Adrenal gland (tissue), 12 donors: ENCODE results near the gene MRPL24. TPM values are rescaled to one million over a fixed set of nuclear protein-coding genes. Genes with fewer than 3 reads are reported as not detected.

Experiments
- DNase-seq, 7 donors: peaks; one replicate each; pipeline ENCODE4 v3.0.0-alpha.2; 2019 to 2020
- H3K27ac ChIP-seq, 5 donors: fragments of 200-600 bp; sonication (generic) in 4 of 5; 1 replicate in 3 of 5; 2 replicates in 2 of 5; pipeline versions ENCODE4 v1.5.1 to v1.8.0; 2016 to 2020; ENCODE audit warnings: mild to moderate bottlenecking in 1 of 5
- H3K27me3 ChIP-seq: fragments of 200-600 bp; 2 replicates; pipeline ENCODE4 v1.8.0; 2021
- H3K36me3 ChIP-seq, 2 donors: fragments of 200-600 bp; replicated peaks in 1 of 2; 1 replicate in 1 of 2; 2 replicates in 1 of 2; pipeline versions ENCODE4 v1.5.1 to v1.8.0; 2018 to 2022
- H3K4me1 ChIP-seq, 2 donors: fragments of 200-600 bp; replicated peaks in 1 of 2; 1 replicate in 1 of 2; 2 replicates in 1 of 2; pipeline versions ENCODE4 v1.5.1 to v1.8.0; 2018 to 2021
- H3K4me3 ChIP-seq, 4 donors: fragments of 200-600 bp; sonication (generic) in 3 of 4; one replicate each; pipeline ENCODE4 v1.5.1; 2016 to 2018
- H3K9me3 ChIP-seq, 3 donors: fragments of 200-600 bp; sonication (generic) in 1 of 3; replicated peaks in 1 of 3; 1 replicate in 2 of 3; 2 replicates in 1 of 3; pipeline versions ENCODE4 v1.5.1 to v1.8.0; 2016 to 2021
- POLR2A ChIP-seq, 2 donors: fragments of 450-650 bp; IDR thresholded peaks; one replicate each; pipeline ENCODE4 v1.6.1; 2017; ENCODE audit warnings: antibody characterized with exemption in 2 of 2, mild to moderate bottlenecking in 2 of 2, moderate library complexity in 1 of 2
- WGBS, 4 donors: extraction: QIAGEN DNeasy Blood & Tissue Kit in 2 of 4; methylation state at CpG; one replicate each; pipeline versions ENCODE4 v1.1.5 to v1.1.7; 2013 to 2017; 5-methylcytosine and 5-hydroxymethylcytosine counted together
- intact Hi-C, 2 donors: fragments of 100-400 bp; cut with DNase I; formaldehyde crosslinking; loops; one replicate each; pipeline versions ENCODE4 v1.14.1 to v1.15.0; 2022 to 2023
- polyA plus RNA-seq, 3 donors: library from polyadenylated mRNA; stranded (reverse); fragments of 200-250 nt in 2 of 3; fragments of 350-450 nt in 1 of 3; fragmentation: Illumina TruSeq in 1 of 3; extraction: RNeasy Lipid Tissue Mini Kit (QIAGEN cat#74804) in 1 of 3; gene quantifications; one replicate each; pipeline ENCODE4 v1.2.3, GENCODE V29; 2013 to 2014
- total RNA-seq, 9 donors: library from RNA; depleted of rRNA in 4 of 9; stranded (reverse); fragments of >200 nt in 4 of 9; fragments of 120-200 nt in 1 of 9; fragmentation: NEBNext Ultra II Directional in 1 of 9; extraction: Animal tissue kit (Norgen Biotek cat#: 25700) in 1 of 9; gene quantifications; one replicate each; pipeline versions ENCODE4 v1.1.0 to v1.2.4, GENCODE V29; 2013 to 2023
- TF ChIP-seq, protein P1 (sequence below), 6 experiments: fragments of 450-650 bp in 4 of 6; fragments of 200-600 bp in 2 of 6; sonication (generic) in 1 of 6; IDR thresholded peaks; 1 replicate in 5 of 6; 2 replicates in 1 of 6; pipeline versions ENCODE4 v1.5.1 to v1.8.0; 2016 to 2021; ENCODE audit warnings: antibody characterized with exemption in 6 of 6, mild to moderate bottlenecking in 2 of 6, moderate library complexity in 1 of 6
- donor health status: healthy with polysubstance abuse.
- donor health status: Bipolar disorder and iron deficiency.
- donor health status: DM: yes; HTN: yes; CAD: no.
- donor health status: DM: no; HTN: no; CAD: no.
- donor health status: DM: no; HTN: no; CAD: no.
- donor health status: DM: yes; HTN: yes; CAD: no.

Gene MRPL24
- total and polyA plus RNA-seq, 12 donors: 46.7 to 294 (median 113) TPM

DNA sequence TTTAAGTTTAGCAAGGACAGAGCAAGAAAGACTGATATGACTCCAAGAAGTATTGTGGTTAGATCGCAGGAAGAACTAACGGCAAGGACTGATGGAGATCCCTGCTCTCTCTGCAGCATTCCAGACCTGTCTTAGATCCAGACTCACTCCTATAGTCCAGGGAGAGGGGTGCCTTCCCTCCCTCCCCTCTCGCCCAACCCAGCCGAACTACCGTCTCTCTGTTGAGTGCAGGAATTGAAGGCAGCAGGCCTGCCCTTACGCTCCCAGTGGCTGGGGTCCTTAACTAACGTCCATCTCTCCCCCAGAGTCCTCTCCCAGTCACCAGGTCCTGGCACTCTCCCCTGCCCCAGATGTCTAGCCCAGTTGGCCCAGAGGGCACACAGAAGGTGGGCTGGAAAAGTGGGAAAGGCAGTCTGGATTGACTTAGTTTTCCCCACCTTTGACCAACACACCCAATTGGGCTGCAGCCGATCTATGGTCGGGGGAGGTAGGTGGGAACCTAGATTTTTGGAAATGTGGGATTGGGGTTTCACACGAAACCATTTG, 36.6 kb downstream of the MRPL24 start:
- H3K4me3 ChIP-seq: no peak overlapping the region
- TF ChIP-seq, protein P1, sequence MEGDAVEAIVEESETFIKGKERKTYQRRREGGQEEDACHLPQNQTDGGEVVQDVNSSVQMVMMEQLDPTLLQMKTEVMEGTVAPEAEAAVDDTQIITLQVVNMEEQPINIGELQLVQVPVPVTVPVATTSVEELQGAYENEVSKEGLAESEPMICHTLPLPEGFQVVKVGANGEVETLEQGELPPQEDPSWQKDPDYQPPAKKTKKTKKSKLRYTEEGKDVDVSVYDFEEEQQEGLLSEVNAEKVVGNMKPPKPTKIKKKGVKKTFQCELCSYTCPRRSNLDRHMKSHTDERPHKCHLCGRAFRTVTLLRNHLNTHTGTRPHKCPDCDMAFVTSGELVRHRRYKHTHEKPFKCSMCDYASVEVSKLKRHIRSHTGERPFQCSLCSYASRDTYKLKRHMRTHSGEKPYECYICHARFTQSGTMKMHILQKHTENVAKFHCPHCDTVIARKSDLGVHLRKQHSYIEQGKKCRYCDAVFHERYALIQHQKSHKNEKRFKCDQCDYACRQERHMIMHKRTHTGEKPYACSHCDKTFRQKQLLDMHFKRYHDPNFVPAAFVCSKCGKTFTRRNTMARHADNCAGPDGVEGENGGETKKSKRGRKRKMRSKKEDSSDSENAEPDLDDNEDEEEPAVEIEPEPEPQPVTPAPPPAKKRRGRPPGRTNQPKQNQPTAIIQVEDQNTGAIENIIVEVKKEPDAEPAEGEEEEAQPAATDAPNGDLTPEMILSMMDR (IDR thresholded peaks at IDR 0.05): no peak
- TF ChIP-seq POLR2A (IDR thresholded peaks at IDR 0.05): no peak
- no peak for DNase-seq
- H3K4me1 ChIP-seq: peaks cover 23 to 26% of the 10 kb centered on the region in 2 donors
- no peaks in the 10 kb centered on the region for H3K27me3 ChIP-seq
- no peak overlapping the region for H3K27ac ChIP-seq
- intact Hi-C loops: no loop called here
- no peaks in the 10 kb centered on the region for H3K36me3 ChIP-seq
- H3K9me3 ChIP-seq: no peaks in the 10 kb centered on the region
- 71 to 79% (median 72%) methylated on average over 10 of the region's 10 CpGs for WGBS, 4 donors

DNA sequence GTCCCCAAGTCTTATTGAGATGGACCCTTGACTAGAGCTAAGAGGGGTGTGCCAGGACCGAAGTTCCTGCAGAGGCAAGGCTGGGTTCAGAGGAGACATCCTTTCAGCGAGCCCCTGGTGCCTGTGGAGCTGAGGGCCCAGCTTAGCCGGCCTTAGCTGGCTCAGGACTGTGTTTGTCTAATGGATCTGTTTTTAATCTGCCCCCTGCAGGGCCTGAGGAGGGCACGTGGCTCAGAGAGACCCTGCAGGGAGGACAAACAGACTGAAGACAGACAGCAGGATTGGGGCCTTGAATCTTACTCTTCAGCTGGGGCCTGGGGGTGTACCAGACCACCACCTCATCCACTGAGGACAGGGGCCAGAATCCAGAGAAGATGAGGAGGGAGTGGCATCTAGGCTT, 37.1 kb downstream of the MRPL24 start:
- no peaks in the 10 kb centered on the region for H3K27me3 ChIP-seq
- peaks cover 23 to 26% of the 10 kb centered on the region in 2 donors for H3K4me1 ChIP-seq
- no peaks in the 10 kb centered on the region for H3K9me3 ChIP-seq
- DNase-seq: no peak
- no peak overlapping the region for H3K27ac ChIP-seq
- no peak for TF ChIP-seq POLR2A (IDR thresholded peaks at IDR 0.05)
- TF ChIP-seq, protein P1 (IDR thresholded peaks at IDR 0.05): no peak
- H3K4me3 ChIP-seq: no peak overlapping the region
- 52 to 80% (median 64%) methylated on average over 4 of the region's 4 CpGs; no CpG with 5 or more reads in 1 of the 4 donors for WGBS, 4 donors
- no peaks in the 10 kb centered on the region for H3K36me3 ChIP-seq
- intact Hi-C loops: no loop called here

DNA sequence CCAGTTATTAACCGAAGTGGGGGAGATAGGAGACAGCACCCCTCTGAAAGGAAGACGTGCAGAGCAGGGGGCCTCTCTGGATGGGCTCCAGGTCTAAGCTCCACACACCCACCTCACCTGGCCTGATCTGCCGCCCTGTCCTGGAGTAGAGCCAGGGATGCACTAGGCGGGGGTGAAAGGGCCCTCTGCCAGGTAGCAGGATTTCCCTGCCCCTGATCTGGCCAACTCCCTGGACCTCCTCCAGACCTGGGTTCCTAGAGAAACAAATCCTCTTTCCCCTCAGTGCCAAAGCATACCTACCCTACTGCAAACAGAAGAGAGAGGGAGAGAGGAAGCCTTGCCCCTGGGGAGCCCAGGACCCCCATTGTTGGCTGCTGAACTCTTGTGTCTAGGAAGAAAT, 37.6 kb downstream of the MRPL24 start:
- intact Hi-C loops: no loop called here
- no peaks in the 10 kb centered on the region for H3K36me3 ChIP-seq
- no peak overlapping the region for H3K4me3 ChIP-seq
- H3K9me3 ChIP-seq: no peaks in the 10 kb centered on the region
- DNase-seq: no peak
- 76 to 90% (median 83%) methylated on average over 2 to 4 of the region's 4 CpGs for WGBS, 4 donors
- peaks cover 23 to 26% of the 10 kb centered on the region in 2 donors for H3K4me1 ChIP-seq
- no peak for TF ChIP-seq POLR2A (IDR thresholded peaks at IDR 0.05)
- TF ChIP-seq, protein P1 (IDR thresholded peaks at IDR 0.05): no peak
- no peaks in the 10 kb centered on the region for H3K27me3 ChIP-seq
- no peak overlapping the region for H3K27ac ChIP-seq

DNA sequence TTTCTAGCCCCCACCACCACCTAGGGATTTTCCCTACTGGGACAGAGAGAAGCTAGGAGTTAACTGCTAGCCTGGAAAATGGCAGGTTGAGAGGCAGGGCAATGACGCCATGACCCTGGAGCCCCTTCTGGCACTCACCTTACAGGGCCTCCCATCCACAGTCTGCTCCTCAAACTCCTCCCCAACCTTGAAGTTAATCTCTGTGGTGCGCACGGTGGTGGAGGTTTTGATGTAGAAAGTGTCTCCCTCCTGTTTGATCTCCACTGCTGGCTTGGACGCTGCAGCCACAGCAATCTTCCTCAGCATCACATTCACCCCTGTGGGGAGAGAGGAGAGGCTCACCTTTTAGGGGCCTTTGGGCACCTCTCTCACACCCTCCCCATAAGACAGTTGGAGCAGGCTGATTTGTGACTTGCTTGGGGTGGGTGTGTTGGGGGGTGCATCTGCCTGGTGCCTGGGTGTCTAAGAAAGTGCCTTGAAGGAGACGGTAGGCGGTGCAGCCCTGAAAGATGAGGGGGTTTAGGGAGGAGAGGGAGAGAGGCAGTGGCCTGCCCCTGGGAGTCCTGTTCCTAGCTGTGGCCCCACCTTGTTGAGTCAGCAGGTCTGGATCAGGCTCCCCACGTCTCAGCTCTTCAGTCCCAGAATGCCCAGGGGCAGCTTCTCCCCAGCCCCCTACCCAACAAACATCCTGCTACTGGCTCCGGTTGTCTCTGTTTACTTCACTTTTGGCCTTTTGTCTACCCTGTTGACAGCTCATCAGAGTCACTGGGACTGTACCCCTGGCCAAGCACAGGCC, 40.0 kb downstream of the MRPL24 start:
- peaks cover 13 to 14% of the 10 kb centered on the region in 2 donors for H3K4me1 ChIP-seq
- no peaks in the 10 kb centered on the region for H3K9me3 ChIP-seq
- intact Hi-C loops: no loop called here
- no peak for DNase-seq
- no peak overlapping the region for H3K27ac ChIP-seq
- TF ChIP-seq, protein P1 (IDR thresholded peaks at IDR 0.05): no peak
- no peak for TF ChIP-seq POLR2A (IDR thresholded peaks at IDR 0.05)
- no peaks in the 10 kb centered on the region for H3K36me3 ChIP-seq
- H3K27me3 ChIP-seq: no peaks in the 10 kb centered on the region
- 80 to 89% (median 86%) methylated on average over 6 to 8 of the region's 8 CpGs for WGBS, 4 donors
- H3K4me3 ChIP-seq: no peak overlapping the region
